ENCODE data around the gene RAB43.
"Not testable (repeated sequence)": the region's sequence is repeated elsewhere in the genome, so short reads cannot be mapped to it uniquely, and the experiment has no call there.

The RAB43 gene

DNA sequence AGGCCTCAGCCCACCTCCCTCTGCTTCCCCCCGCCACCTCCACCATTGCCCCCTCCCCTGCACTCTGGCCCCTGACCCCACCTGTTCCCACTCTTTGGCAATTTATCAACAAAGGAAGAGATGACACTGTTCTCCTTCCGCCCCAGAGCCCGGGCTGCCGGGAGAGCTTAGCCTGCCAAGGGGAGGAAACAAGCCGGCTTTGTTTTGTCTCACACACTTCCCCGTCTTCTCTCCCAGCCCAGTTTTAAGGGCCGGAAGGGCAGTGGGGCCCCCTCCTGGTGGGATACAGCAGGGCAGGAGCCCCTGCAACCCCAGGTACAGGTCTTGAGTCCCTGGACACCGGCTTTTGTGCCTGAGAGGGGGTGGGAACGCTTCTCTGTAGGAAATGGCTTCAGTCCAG, 33.7 kb downstream of the RAB43 start:
- DNase-seq: not testable (repeated sequence)

DNA sequence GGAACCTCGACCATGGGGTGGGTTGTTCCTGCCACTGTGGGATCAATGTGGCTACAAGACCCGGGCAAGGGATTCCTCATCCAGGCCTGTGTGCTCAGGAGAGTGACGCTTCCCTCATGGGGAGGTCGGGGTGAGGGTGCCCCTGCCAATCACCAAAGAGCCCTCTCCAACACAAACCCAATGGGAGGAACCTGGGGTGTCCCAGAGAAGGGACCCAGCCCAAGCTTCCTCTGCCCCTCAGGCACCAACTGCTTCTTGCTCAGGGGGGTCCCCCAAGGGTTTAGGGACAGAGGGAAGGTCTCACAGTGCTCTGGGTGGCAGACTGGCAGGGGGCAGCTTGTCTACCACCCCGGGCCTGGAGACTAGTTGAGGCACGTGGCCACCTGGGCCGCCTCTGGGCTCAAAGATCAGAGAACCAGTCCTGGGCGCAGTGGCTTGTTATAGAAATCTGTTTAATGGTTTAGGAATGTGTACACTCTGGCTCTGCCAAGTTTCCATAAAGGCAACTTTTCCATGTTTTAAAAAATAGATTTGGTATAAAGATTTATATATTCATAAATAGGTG, 34.4 kb downstream of the RAB43 start:
- no peak for DNase-seq

DNA sequence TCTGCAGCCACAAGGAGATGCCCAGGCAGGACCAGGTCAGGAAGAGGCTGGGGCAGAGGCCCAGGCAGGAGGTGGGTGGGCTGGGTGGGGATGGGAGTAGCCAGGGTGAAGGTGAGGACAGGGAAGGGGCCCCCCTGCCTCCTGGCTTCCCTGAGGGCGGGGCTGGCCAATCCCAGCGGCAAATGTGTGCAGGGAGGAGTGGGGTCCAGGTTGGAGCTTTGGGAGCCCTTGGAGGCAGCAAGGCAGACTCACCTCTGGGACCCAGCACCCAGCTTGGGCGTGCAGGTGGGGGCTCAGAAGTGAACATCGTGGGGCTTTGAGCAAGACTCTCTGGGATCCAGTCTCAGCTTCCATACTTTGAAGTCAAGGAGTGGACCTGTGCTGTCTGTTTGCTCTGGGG, 35.8 kb downstream of the RAB43 start:
- DNase-seq: no peak

DNA sequence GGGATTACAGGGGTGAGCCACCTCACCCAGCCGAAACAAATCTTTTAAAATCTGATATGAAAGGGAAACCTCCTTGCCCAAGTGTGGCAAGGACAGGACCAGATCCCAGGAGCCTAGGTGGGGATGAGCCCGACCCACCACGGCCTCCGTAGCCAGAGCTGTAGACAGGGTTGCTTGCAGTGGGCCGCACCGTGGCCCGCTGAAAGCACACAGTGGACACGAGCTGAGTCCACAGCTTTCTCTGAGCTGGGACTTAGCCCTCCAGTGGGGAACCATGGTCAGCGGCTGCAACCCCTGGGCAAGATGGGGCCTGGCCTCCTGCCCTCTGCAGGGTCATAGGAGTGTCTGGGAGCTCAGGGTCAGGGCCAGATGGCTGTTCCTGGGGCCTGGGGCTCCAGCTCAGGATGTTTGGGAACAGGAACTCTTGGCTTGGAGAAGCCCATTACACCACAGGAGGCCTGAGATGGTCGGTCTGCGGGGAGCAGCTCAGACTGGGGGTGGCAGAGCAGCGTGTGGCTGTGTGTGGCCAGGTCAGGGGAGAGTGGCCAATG, 36.4 kb downstream of the RAB43 start:
- DNase-seq: no peak

DNA sequence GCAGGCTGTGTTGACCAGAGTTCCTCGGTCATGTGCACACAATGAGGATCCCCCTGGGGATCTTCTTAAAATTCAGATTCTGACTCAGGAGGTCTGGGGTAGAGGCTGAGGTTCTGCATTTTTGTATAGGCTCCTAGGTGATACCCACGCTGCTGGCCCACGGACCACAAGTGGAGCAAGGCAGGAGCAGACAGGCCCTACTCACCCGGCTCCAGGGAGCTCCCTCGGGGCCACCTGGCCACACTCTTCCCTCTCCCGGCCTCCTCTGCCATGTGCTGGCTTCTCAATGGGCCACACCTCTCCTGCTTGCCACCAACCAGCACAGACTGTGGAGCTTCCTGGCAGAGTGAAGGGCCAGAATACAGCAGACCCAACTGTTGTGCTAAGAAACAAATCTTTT, 37.1 kb downstream of the RAB43 start:
- no peak for DNase-seq

DNA sequence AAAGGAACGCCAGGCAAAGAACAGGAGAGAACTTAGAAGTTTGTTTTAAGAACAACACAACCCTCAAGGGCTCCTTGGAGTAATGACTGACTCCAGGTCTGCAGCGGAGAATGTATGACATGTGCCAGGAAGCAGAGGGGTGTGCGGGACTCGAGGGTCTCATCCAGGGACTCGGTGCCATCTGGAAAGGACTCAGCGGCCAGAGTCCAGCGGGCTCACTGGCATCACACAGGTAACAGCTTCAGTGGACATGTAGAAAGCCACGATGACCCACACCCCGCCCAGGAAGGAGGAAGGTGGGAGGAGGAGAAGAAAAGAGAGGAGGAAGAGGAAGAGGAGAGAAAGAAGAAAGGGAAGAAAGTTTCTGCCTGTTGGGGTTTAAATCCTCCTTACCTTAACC, 39.6 kb downstream of the RAB43 start:
- no peak for DNase-seq

DNA sequence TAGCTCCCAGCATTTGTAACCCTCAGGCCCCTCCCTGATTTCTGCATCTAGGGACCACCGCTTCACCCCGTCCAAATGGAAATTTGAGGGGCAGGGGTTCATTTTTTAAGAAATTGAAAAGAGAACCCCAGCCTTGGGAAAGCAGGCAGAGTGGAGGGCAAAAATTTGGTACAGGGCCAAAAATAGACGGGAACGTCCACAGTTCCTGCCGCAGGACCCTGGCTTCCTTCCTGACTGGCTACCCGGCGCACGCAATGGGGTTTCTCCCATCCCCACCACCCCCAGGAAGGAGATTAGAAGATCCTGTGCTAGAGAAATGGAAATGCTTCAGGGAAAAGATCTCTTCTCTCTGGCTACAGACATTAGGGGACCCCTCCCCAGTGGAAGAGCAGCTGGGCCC, 40.1 kb downstream of the RAB43 start:
- no peak for DNase-seq

DNA sequence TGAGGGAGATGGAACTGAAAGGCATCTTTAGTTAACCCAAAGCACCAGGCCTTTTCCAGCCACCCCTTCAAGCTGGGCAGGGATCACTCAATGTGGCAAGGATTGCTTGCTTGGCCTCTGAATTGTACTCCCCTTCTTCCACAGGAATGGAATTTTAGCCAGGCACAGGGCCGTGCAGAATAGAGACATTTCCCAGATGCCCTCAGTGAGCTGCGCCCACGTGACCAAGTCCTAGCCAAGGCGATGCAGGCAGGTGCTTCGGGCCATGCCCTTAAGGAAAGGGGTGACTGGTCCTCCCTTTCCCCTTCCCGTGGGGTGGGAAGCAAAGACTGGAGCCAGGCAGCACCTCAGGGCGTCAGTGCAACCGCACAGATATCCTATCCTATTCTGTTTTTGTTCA, 43.1 kb downstream of the RAB43 start:
- DNase-seq: no peak

DNA sequence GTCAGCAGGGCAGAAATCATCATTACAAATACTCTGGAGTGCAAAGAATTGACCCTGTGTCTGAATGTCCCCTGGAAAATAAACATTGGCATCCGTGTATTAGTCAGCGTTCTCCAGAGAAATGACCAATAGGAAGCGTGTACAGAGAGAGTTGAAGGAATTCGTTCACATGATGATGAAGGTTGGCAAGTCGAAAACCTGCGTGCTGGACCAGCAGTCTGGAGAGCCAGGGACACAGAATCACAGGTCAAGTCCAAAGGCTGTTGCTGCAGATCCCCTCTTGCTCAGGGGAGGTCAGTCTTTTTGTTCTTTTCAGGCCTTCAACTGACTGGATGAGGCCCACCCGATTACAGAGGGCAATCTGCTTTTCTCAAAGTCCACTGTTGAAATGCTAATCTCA, 44.4 kb downstream of the RAB43 start:
- no peak for DNase-seq

DNA sequence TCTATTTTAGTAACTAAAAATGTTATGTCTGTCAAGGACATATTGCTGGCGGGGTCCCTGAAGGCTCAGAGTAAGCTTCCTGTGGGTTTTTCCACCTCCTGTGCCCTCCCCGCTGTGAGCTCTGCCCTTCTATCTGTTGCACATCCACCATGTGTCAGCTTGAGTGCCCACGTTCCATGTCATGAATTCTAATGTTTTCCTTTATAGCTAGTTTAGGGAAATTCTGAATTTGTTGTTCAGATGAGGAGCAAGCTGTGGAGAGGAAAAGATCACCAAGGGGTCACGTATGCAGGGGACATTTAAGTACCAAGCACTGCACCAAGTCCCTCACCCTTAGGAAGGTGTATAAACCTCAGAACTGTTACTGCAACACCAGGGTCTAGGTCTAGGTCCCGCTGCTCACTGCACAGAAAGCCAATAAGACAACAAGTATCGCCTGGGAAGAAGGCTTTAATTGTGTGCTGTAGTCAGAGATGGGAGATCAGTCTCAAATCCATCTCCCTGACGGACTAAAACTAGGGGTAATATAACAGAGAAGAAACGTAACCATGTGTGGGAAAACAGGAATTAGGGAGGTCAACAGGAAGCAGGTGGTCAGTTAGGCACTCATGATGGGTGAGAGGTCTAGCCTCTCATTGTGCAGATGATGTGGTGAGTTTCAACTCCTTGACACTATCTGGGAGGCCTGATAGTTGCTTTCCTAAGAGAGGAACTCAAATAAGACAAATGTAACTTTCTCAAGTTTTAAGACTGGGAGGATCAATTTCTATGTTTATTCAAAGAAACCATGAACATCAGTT, 51.3 kb downstream of the RAB43 start:
- peak in 1 of 2 donors; percentile 11 for DNase-seq

DNA sequence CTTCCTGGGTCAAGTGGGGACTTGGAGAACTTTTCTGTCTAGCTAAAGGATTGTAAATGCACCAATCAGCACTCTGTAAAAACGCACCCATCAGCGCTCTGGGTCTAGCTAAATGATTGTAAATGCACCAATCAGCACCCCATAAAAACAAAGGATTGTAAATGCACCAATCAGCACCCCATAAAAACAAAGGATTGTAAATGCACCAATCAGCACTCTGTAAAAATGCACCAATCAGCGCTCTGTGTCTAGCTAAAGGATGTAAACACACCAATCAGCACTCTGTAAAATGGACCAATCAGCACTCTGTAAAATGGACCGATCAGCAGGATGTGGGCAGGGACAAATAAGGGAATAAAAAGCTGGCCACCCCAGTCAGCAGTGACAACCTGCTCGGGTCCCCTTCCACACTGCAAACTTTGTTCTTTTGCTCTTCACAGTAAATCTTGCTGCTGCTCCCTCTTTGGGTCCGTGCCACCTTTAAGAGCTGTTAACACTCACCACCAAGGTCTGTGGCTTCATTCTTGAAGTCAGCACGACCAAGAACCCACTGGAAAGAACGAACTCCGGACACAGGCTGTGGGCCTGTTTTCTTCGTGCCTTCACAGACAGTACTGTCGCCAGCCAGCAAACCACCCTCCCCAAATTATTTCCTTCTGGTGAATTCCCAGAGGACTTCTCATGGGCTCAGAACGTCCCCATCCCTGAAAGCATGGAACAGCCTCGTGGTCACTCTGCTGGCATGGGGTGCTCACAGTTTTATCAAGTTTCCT, 52.1 kb downstream of the RAB43 start:
- DNase-seq: not testable (repeated sequence)

DNA sequence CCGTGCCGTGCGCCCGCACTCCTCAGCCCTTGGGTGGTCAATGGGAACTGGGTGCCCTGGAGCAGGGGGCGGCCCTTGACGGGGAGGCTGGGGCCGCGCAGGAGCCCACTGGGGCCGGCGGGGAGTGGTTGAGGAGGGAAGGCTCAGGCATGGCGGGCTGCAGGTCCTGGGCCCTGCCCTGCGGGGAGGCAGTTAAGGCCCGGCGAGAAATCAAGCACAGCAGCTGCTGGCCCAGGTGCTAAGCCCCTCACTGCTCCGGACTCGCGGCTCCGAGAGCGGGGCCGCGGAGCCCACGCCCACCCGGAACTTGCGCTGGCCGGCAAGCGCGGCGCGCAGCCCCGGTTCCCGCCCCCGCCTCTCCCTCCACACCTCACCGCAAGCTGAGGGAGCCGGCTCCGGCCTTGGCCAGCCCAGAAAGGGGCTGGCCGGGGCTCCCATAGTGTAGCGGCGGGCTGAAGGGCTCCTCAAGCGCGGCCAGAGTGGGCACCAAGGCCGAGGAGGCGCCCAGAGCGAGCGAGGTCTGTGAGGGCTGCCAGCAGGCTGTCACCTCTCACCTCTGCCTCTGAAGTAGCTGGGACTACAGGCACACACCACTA, 53.2 kb downstream of the RAB43 start:
- DNase-seq: peak; percentile 3 to 41

DNA sequence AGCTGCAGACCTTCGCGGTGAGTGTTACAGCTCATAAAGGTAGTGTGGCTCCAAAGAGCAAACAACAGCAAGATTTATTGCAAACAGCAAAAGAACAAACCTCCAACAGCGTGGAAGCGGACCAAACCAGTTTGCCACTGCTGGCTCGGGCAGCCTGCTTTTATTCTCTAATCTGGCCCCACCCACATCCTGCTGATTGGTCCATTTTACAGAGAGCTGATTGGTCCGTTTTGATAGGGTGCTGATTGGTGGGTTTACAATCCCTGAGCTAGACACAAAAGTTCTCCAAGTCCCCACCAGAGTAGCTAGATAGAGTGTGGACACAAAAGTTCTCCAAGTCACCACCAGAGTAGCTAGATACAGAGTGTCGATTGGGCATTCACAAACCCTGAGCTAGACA, 53.9 kb downstream of the RAB43 start:
- DNase-seq: not testable (repeated sequence)

DNA sequence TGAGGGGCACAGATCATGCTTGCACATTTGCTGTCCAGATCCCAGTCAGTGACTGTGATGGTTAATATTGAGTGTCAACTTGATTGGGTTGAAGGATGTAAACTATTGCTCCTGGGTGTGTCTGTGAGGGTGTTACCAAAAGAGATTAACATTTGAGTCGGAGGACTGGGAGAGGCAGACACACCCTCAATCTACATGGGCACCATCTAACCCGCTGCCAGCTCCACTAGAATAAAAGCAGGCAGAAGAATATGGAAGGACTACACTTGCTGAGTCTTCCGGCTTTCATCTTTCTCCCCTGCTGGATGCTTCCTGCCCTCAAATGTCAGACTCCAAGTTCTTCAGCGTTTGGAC, 55.9 kb downstream of the RAB43 start:
- DNase-seq: no peak

DNA sequence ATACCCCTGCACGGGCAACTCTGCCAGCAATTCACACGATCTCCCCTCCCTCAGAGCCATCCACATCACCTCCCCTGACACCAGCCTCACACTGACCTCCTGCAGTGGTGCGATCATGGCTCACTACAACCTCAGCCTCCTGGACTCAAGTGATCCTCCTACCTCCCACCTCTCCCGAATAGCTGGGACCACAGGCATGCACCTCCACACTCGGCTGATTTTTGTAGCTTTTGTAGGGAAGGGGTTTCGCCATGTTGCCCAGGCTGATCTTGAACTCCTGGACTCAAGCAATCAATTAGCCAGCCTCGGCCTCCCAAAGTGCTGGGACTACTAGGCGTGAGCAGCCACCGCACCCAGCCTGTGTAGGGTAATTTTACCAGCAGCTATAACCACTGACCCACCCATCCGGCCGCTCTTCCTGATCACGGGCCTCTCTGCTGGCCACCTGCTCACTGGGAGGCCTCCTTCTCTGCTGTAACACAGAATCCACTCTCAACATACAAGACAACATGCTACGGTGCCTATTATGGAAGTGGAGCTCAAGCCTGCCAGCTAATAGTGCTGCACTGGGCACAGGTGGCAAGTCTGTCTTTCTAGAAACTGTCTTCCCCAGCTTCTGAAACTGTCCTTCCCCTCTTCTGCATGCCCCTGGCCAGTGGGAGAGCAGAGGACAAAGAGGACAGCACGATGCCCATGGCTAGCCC, 56.4 kb downstream of the RAB43 start:
- DNase-seq: no peak

DNA sequence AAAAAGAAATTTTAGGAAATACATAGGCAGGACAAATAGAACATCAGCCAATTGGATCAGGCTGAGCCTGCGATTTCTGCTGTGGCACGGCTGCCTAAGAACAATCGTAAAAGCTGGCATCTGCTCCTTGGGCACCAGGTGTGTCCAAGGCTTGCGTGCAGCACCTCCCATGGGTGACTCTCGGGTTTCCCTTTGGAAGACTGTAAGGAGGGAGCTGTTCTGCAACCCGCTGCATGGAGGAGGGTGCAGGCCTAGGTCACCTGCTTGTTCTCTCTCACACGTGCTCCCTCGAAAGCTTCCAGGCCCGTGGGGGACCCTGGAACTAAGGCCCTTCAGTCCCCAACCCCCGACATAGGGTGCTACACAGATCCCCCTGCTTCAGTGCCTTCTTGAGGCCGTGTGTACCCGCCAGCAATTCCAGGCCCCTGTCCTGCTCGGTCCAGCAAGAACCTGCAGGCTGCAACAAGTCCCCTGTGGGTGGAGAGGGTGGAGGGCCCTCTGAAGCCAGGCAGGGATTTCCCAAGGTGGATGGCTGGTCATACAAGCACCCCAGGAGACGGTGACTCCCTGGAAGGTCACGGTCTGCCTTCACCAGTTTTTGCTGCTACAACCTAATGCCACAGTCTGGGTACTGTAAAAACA, 57.6 kb downstream of the RAB43 start:
- DNase-seq: no peak

DNA sequence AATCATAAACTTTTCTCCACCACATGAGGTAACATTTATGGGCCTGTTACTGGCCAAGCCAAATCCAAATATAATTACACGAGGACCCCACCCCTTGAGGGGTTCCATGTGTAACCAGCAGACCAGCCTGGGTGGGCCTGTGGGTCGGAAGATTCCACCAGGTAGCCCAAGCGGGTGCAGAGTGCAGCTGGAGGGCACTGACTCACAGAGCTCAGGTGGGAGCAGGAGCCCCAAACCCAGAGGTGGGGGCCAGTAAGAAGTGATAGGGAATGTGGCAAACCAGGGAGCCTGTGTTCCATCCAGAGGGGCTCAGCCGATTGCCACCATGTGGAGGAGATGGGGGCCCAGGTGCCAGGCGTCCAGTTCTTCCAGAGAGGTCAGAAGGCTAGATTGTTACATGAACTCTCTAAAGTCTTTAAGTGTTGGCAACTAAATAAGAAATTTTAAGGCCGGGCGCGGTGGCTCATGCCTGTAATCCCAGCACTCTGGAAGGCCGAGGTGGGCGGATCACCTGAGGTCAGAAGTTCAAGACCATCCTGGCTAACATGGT, 58.4 kb downstream of the RAB43 start:
- DNase-seq: no peak

DNA sequence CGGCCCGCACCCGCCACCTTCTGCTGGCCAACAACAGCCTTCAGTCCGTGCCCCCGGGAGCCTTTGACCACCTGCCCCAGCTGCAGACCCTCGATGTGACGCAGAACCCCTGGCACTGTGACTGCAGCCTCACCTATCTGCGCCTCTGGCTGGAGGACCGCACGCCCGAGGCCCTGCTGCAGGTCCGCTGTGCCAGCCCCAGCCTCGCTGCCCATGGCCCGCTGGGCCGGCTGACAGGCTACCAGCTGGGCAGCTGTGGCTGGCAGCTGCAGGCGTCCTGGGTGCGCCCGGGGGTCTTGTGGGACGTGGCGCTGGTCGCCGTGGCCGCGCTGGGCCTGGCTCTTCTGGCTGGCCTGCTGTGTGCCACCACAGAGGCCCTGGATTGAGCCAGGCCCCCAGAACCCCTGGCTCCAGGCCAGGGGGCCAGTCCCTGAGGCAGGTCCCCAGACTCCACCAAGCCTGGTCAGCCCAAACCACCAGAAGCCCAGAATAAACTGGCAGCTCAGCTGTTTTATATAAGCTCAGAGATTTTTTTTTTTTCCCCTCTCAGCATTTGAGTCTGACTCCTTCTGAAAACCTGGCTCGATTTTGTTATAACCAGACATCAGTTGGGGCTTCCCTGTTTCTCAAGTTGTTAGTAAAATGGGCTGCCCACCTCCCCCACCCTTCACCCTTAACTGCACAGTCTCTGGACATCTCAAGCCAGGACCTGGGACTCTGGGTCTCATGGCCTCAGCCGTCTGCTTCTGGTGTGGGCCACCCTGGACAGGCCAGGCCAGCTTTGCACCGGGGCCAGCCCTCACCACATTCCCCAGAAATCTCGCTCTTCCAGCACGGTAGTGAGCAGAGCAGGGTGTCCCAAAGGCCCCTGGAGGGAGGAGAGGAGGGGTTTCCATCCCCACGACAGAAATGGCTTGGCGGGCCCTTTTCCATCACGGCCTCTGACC, 59.4 kb downstream of the RAB43 start:
- DNase-seq: no peak

DNA sequence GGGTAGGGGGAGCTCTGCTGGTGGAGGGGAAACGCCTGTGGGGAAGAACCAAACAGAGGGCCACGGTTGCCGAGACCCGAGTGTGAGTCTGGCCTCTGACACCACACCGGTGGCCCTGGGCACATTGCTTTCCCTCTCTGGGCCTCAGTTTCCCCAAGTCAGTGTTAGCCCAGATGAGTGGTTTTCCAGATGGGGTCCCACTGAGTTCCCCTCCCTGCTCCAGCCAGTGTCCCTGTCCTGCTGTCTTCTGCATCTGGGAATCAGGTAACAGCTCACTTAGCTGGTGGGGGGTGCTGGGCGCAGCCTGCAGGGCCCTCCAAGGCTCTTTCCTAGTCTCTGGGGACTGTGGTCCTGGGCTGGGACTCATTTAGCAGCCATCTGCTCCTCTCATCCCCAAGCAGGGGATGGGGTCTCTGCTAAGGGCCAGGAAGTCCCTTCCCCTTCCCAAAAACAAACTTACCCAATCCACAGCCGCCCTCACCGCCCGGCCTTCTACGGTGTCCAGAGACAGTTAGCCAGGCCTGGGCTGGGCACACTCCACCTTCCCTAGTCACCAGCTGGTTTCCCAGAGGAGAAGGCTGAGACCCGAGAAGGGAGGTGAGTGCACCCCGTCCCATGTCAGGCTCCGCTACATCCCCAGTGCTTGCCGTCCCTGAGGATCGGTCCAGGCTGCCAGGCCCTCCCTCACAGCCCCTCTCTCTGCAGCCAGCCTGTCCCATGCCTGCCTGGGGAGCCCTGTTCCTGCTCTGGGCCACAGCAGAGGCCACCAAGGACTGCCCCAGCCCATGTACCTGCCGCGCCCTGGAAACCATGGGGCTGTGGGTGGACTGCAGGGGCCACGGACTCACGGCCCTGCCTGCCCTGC, 60.3 kb downstream of the RAB43 start:
- no peak for DNase-seq

Measured in inflammatory macrophage (primary cell).